Hepatocyte (in vitro differentiated cells): Measurements from ENCODE around the gene IREB2.

ENCODE experiments used
- EZH2phosphoT487 ChIP-seq: fragments of 200-600 bp; sonication (generic); IDR thresholded peaks from one replicate; pipeline ENCODE4 v1.6.1; 2018; ENCODE audit warnings: antibody characterized with exemption, mild to moderate bottlenecking, low read depth, moderate library complexity; ENCODE audit not compliant: unreplicated experiment, severe bottlenecking
- TF ChIP-seq, protein P1 (sequence below): fragments of 200-600 bp; sonication (generic); IDR thresholded peaks from 2 replicates; pipeline ENCODE4 v1.5.1; 2016; ENCODE audit warnings: antibody characterized with exemption, mild to moderate bottlenecking; ENCODE audit not compliant: poor library complexity

DNA sequence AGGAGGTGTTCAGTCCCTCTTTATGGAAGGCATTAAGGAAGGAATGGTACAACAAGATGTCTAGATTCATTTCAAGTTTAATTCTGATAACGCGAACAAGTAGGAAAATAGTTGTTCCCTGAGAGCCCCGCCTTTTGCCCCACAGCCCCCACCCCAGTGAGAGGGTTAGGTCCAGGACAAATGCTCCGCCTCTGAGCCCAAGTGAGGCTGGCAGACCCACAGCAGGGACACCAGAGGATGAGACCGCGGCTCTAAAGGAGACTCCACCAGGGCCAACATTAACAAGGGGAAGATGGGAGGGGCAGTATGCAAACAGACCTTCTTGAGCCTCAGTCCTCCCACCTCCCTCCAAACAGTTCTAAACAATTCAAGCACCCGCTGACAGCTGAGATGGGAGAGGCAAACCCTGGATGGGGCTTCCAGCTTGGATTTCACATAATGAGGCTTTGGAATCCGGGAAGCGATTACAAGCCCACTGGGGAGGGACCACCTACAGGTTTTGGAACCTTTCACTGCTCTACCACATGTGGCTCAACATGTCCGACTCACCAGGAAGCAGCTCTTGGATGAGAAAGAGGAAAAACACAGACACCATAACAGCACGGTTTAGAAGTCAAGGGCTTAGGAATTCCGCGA, 42.9 kb upstream of the IREB2 start:
- TF ChIP-seq, protein P1, sequence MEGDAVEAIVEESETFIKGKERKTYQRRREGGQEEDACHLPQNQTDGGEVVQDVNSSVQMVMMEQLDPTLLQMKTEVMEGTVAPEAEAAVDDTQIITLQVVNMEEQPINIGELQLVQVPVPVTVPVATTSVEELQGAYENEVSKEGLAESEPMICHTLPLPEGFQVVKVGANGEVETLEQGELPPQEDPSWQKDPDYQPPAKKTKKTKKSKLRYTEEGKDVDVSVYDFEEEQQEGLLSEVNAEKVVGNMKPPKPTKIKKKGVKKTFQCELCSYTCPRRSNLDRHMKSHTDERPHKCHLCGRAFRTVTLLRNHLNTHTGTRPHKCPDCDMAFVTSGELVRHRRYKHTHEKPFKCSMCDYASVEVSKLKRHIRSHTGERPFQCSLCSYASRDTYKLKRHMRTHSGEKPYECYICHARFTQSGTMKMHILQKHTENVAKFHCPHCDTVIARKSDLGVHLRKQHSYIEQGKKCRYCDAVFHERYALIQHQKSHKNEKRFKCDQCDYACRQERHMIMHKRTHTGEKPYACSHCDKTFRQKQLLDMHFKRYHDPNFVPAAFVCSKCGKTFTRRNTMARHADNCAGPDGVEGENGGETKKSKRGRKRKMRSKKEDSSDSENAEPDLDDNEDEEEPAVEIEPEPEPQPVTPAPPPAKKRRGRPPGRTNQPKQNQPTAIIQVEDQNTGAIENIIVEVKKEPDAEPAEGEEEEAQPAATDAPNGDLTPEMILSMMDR, result no peak
- no peak for TF ChIP-seq EZH2phosphoT487
